OCI-LY1 (cell line): ENCODE data around the gene RBM38.

ENCODE experiments used
- H2AFZ ChIP-seq: fragments of 200-600 bp; sonication (generic), shearing (Covaris generic); 2 replicates; pipeline ENCODE4 v1.6.0; 2014; ENCODE audit warnings: antibody characterized with exemption, mild to moderate bottlenecking, low read length
- H3F3A ChIP-seq: fragments of 200-600 bp; sonication (generic), shearing (Covaris generic); 2 replicates; pipeline ENCODE4 v1.6.0; 2014; ENCODE audit warnings: mild to moderate bottlenecking, antibody characterized with exemption, low read length, moderate library complexity; ENCODE audit not compliant: insufficient read depth
- H3K27ac ChIP-seq: fragments of 200-600 bp; sonication (generic); 2 replicates; pipeline ENCODE4 v1.5.1; 2014; ENCODE audit warnings: low read length, mixed run types, mild to moderate bottlenecking, low read depth; ENCODE audit not compliant: poor library complexity, severe bottlenecking
- H3K27me3 ChIP-seq: fragments of 200-600 bp; sonication (generic); 2 replicates; pipeline ENCODE4 v1.6.0; 2014; ENCODE audit warnings: antibody characterized with exemption, mild to moderate bottlenecking, low read length, moderate library complexity; ENCODE audit not compliant: insufficient read depth
- H3K36me3 ChIP-seq: fragments of 200-600 bp; sonication (generic); 2 replicates; pipeline ENCODE4 v1.6.1; 2014; ENCODE audit warnings: mild to moderate bottlenecking, antibody characterized with exemption, low read length, moderate library complexity, mixed read lengths; ENCODE audit not compliant: insufficient read depth
- H3K4me1 ChIP-seq: fragments of 200-600 bp; sonication (generic); 2 replicates; pipeline ENCODE4 v1.5.1; 2014; ENCODE audit warnings: mild to moderate bottlenecking, low read length, moderate library complexity; ENCODE audit not compliant: insufficient read depth, severe bottlenecking
- H3K4me2 ChIP-seq: fragments of 200-600 bp; sonication (generic), shearing (Covaris generic); 2 replicates; pipeline ENCODE4 v1.6.1; 2014; ENCODE audit warnings: low read length
- H3K4me3 ChIP-seq: fragments of 200-600 bp; sonication (generic); 2 replicates; pipeline ENCODE4 v1.5.1; 2014; ENCODE audit warnings: low read length, low read depth, mild to moderate bottlenecking, mixed read lengths; ENCODE audit not compliant: poor library complexity, severe bottlenecking
- H3K79me2 ChIP-seq: fragments of 200-600 bp; shearing (Covaris generic); 2 replicates; pipeline ENCODE4 v1.6.1; 2016; ENCODE audit warnings: mixed run types, low read length, mixed read lengths; ENCODE audit not compliant: insufficient read depth
- H3K9ac ChIP-seq: fragments of 200-600 bp; sonication (generic), shearing (Covaris generic); 2 replicates; pipeline ENCODE4 v1.6.1; 2014; ENCODE audit warnings: mild to moderate bottlenecking, low read length, mixed read lengths
- H3K9me2 ChIP-seq: fragments of 200-600 bp; sonication (generic), shearing (Covaris generic); 2 replicates; pipeline ENCODE4 v1.6.1; 2014; ENCODE audit warnings: low read depth, mild to moderate bottlenecking, low read length, mixed read lengths
- H3K9me3 ChIP-seq: fragments of 200-600 bp; shearing (Covaris generic); 2 replicates; pipeline ENCODE4 v1.6.1; 2014; ENCODE audit warnings: low read length, mixed read lengths
- H4K20me1 ChIP-seq: fragments of 200-600 bp; sonication (generic), shearing (Covaris generic); 2 replicates; pipeline ENCODE4 v1.6.0; 2016; ENCODE audit warnings: mild to moderate bottlenecking, low read length; ENCODE audit not compliant: insufficient read depth
- EZH2 ChIP-seq: fragments of 200-600 bp; sonication (generic), shearing (Covaris generic); IDR thresholded peaks from 2 replicates; pipeline ENCODE4 v1.8.0; 2017; ENCODE audit warnings: borderline replicate concordance, mixed run types, mild to moderate bottlenecking, antibody characterized with exemption, low read length, moderate library complexity, mixed read lengths
- TF ChIP-seq, protein P1 (sequence below): fragments of 200-600 bp; sonication (generic), shearing (Covaris generic); IDR thresholded peaks from 2 replicates; pipeline ENCODE4 v1.5.1; 2017; ENCODE audit warnings: mild to moderate bottlenecking, antibody characterized with exemption, low read length, moderate library complexity, mixed read lengths

Gene RBM38

DNA sequence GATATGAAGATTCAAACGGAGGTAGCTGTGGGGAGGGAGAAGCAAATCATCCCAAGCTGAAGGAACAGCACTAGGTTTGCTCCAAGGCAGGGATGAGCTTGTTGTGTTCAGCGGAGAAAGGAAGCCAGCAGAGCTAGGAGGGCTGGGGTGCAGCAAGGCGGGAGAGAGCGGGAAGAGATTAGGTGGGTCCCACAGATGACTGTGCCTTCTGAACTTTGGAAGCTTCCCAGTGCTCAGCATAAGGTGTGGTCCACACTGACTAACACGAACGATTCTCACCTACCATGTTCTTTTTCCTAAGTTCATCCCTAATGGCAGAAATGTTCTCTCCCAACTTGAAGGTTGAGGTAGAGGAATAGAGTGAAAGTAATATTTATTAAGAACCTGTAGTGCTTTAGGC, 38.9 kb upstream of the RBM38 start:
- no peaks in the 10 kb centered on the region for H3K9me3 ChIP-seq
- peaks cover 27% of the 10 kb centered on the region for H3K79me2 ChIP-seq
- no peaks in the 10 kb centered on the region for H3K27me3 ChIP-seq
- no peaks in the 10 kb centered on the region for H3F3A ChIP-seq
- TF ChIP-seq EZH2 = no peak
- TF ChIP-seq, protein P1, sequence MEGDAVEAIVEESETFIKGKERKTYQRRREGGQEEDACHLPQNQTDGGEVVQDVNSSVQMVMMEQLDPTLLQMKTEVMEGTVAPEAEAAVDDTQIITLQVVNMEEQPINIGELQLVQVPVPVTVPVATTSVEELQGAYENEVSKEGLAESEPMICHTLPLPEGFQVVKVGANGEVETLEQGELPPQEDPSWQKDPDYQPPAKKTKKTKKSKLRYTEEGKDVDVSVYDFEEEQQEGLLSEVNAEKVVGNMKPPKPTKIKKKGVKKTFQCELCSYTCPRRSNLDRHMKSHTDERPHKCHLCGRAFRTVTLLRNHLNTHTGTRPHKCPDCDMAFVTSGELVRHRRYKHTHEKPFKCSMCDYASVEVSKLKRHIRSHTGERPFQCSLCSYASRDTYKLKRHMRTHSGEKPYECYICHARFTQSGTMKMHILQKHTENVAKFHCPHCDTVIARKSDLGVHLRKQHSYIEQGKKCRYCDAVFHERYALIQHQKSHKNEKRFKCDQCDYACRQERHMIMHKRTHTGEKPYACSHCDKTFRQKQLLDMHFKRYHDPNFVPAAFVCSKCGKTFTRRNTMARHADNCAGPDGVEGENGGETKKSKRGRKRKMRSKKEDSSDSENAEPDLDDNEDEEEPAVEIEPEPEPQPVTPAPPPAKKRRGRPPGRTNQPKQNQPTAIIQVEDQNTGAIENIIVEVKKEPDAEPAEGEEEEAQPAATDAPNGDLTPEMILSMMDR = no peak
- peaks cover 29% of the 10 kb centered on the region for H3K36me3 ChIP-seq
- H3K27ac ChIP-seq = no peak overlapping the region
- peak overlapping the region; percentile 99 for H3K4me3 ChIP-seq
- no peaks in the 10 kb centered on the region for H3K9me2 ChIP-seq
- H4K20me1 ChIP-seq = no peaks in the 10 kb centered on the region
- peak overlapping the region; percentile 96 for H3K9ac ChIP-seq
- H3K4me2 ChIP-seq = peak overlapping the region; percentile 73
- H3K4me1 ChIP-seq = peaks cover 17% of the 10 kb centered on the region
- no peak overlapping the region for H2AFZ ChIP-seq

DNA sequence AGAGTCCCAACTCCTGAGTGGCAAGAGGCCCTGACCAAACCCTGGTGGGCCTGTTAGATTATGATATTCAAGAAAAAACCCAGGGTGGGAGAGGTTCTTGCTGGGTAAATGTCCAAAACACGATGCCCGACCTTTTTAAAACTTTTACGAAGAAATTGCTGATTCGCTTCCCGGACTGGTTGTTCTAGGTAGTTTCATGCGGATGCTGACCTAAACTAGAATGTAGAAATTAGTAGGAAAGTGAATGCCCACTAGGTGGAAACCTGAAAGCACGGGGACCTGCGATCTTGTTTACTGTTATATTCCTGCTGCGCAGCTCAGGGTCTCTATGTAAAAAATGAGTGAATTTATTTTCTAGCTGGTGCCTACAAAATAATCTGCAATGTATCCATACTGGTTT, 37.8 kb upstream of the RBM38 start:
- no peaks in the 10 kb centered on the region for H3K9me3 ChIP-seq
- peaks cover 29% of the 10 kb centered on the region for H3K36me3 ChIP-seq
- H3K27ac ChIP-seq = no peak overlapping the region
- no peak for TF ChIP-seq EZH2
- TF ChIP-seq, protein P1 = no peak
- H3K79me2 ChIP-seq = peaks cover 27% of the 10 kb centered on the region
- peaks cover 17% of the 10 kb centered on the region for H3K4me1 ChIP-seq
- no peaks in the 10 kb centered on the region for H3K27me3 ChIP-seq
- no peak overlapping the region for H3K4me2 ChIP-seq
- no peaks in the 10 kb centered on the region for H4K20me1 ChIP-seq
- no peaks in the 10 kb centered on the region for H3K9me2 ChIP-seq
- no peaks in the 10 kb centered on the region for H3F3A ChIP-seq
- no peak overlapping the region for H3K9ac ChIP-seq
- H3K4me3 ChIP-seq = no peak overlapping the region
- no peak overlapping the region for H2AFZ ChIP-seq

DNA sequence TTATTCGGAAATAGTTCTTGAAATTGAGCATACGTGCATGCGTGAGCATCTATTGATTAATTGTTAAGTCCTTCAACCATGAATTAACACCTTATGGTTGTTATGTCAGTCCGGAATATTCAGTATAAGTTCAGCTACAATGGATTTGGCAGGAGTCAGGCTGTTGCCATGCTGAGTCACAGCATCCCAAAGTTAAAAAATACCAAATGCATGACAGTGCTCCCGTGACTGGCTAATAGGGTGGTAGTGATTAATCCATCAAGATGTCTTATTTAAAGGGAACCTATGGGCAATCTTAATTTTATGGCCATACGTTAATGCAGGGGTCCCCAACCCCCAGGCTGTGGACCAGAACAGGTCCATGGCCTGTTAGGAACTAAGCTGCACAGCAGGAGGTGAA, 29.7 kb upstream of the RBM38 start:
- H3K27me3 ChIP-seq = no peaks in the 10 kb centered on the region
- no peaks in the 10 kb centered on the region for H3F3A ChIP-seq
- H3K9me2 ChIP-seq = no peaks in the 10 kb centered on the region
- no peak overlapping the region for H3K4me2 ChIP-seq
- H2AFZ ChIP-seq = no peak overlapping the region
- H3K36me3 ChIP-seq = peaks cover 27% of the 10 kb centered on the region
- no peak overlapping the region for H3K27ac ChIP-seq
- H3K4me1 ChIP-seq = no peaks in the 10 kb centered on the region
- no peaks in the 10 kb centered on the region; the same call in 1 of the 2 replicates for H4K20me1 ChIP-seq
- no peak overlapping the region for H3K4me3 ChIP-seq
- no peak overlapping the region for H3K9ac ChIP-seq
- H3K9me3 ChIP-seq = no peaks in the 10 kb centered on the region
- TF ChIP-seq, protein P1 = no peak
- no peak for TF ChIP-seq EZH2
- H3K79me2 ChIP-seq = no peaks in the 10 kb centered on the region
